Ammon's horn (tissue), 1 donor: ENCODE measurements around the gene GRAMD1B.
A peak's percentile ranks its signal among the peaks of the same experiment; 100 is the strongest.

ENCODE experiments used
- DNase-seq: peaks from one replicate; pipeline ENCODE4 v3.0.0-alpha.2; 2016; ENCODE audit warnings: low spot score

GRAMD1B gene

DNA sequence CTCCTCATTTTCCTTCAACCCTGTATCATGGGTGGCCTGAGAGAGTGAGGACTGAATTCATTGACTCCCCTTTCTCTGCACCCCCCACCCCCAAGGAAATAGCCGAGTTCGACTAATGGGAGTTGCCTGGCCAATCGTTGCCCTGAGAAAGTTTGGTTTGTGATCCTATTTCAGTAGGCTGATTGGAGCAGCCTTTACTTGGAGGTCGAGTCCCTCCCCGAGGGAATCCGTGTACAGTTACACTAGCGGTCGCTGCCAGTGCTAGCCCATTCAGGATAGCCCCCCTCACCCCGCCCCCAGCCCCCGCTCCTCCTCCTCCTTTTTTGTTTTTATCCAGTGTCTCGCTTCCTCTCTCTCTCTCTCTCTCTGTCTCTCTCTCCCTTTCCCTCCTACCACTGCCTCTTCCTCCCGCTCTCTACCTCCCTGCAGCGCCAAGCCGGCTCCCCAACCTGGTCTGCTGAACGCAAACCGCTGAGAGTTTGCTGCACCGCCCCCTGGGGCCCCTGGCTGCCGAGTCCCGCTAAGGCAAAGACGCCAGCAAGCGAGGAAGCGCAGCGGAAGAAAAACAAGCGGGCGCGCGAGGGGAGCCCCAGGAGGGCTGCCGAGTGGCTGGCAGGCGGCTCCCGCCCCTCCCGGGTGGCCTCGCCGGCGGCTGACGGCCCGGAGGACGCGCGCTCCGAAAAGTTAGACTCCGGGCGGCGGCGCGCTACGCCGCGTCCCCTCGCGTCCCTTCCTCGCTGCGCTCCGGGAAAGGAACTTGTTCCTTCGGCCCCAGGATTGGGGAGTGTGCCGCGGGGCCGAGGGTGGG lies at the start of gene GRAMD1B:
TSS of gene GRAMD1B (plus strand) at position 357 of the 808 bp plus-strand sequence. CDS start 524 bp downstream, outside the sequence.
- DNase-seq: peak; percentile 25

- no peak for DNase-seq
Observed at GRCh38 chr11:123381149-123381548, 48.9 kb upstream of the GRAMD1B start.

GRCh38 chr11:123381817-123382554 lies 48.1 kb upstream of the GRAMD1B start:
- no peak for DNase-seq

GRCh38 chr11:123382555-123383074 lies 47.5 kb upstream of the GRAMD1B start:
- DNase-seq: no peak

DNA sequence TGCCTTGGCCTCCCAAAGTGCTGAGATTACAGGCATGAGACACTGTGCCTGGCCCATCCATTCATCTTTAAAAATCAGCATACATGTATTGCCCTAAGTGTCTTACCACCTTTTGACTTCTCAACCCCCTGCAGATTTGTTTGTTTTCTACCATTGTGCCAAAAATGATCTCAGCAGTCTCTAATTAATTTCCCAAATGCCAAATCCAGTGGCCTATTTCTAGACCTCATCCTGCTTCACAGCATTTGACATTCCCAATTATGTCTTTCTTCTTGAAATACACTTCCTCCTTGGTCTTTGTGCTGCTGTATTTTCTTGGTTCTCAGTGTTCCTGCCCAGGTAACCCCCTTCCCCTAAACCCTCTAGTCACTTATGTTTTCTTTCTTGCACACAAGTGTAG lies 46.0 kb upstream of the GRAMD1B start:
- no peak for DNase-seq

DNA sequence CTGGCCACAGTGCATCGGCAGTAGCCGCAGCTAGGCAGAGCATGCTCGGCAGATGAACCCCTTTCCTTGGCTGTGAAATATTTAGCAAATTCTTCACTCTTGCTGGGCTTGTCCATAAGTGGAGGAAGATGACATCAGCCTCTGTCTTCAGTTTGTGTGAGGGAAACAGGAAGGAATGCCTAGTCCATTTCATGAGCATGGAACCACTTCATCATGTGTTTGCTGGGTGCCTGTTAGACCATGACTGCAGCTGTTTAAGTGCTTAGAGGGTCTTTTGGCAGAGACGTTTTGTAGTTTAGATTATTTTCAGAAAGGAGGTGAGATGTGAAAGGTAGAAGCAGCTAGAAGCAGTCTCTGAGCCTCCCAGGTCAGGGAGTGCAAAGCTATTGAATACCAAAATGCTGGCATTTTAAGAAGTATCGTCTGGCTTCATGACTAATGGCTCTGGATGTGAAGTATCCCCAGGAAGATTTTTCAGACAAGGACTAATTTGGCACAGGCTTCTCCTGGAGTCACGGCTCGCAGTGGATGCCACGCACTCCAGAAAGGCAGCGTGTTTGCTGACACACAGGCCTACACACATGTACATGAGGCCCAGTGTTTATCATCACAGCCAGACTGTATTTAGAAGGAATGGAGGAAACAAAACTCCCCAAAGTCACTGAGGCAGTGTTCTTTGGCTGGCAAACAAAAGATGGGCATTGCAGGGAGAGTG lies 43.1 kb upstream of the GRAMD1B start:
- no peak for DNase-seq

- DNase-seq: no peak
Observed at GRCh38 chr11:123388640-123389039, 41.4 kb upstream of the GRAMD1B start.

GRCh38 chr11:123390146-123390545 lies 39.9 kb upstream of the GRAMD1B start:
- DNase-seq: no peak

DNA sequence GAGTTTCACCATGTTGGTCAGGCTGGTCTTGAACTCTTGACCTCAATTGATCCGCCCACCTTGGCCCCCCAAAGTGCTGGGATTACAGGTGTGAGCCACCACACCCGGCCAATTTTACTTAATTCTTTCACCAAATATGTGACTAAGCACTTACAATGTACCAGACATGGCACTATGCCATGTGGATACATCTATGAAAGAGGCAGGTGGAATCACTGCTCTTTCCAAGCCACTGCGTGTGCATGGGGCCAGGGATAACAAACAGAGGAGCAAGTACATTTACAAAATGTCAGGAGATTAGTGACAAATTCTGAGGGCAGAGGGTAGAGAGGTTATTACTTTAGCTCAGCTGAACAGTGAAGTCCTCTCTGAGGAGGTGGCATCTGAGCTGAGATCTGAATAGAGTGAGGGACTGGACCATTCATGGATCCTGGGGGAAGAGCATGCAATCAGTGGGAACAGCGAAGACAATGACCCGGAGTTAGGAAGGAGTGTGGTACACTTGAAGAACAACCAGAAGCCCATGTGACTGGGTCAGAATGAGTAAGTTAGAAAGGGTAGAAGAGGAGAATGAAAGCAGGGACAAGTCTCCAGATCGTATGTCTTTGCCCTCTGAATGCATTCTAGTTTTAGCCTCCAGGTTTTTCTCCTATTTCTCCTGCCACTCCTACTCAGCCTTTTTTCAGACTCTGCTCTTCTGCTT lies 38.3 kb upstream of the GRAMD1B start:
- DNase-seq: no peak

DNA sequence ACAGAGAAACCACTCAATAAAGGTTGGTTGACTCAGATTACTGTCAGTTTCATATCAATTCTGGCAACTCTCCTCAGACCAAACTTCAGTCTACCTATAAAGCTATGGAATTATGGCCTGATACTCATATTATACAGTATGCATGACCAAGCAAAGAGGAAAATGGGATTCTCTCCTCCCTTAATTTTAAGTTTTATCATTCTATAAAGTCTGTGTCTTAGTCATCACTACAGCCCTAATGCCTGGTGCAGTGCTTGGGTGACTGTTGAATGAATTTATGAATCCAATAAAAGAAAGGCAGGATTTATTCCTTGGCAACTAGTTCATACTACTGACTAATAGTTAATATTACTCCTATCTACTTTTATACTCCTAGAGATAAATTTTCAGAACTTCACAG lies 37.6 kb upstream of the GRAMD1B start:
- no peak for DNase-seq

- no peak for DNase-seq
Observed at GRCh38 chr11:123392844-123393243, 37.2 kb upstream of the GRAMD1B start.

- no peak for DNase-seq
Observed at GRCh38 chr11:123393312-123393927, 36.6 kb upstream of the GRAMD1B start.

GRCh38 chr11:123404676-123405075 lies 25.4 kb upstream of the GRAMD1B start:
- no peak for DNase-seq

- DNase-seq: no peak
Observed at GRCh38 chr11:123405123-123405592, 24.9 kb upstream of the GRAMD1B start.

- DNase-seq: no peak
Observed at GRCh38 chr11:123406441-123407129, 23.5 kb upstream of the GRAMD1B start.

GRCh38 chr11:123407130-123407995 lies 22.7 kb upstream of the GRAMD1B start:
- peak; percentile 63 for DNase-seq

DNA sequence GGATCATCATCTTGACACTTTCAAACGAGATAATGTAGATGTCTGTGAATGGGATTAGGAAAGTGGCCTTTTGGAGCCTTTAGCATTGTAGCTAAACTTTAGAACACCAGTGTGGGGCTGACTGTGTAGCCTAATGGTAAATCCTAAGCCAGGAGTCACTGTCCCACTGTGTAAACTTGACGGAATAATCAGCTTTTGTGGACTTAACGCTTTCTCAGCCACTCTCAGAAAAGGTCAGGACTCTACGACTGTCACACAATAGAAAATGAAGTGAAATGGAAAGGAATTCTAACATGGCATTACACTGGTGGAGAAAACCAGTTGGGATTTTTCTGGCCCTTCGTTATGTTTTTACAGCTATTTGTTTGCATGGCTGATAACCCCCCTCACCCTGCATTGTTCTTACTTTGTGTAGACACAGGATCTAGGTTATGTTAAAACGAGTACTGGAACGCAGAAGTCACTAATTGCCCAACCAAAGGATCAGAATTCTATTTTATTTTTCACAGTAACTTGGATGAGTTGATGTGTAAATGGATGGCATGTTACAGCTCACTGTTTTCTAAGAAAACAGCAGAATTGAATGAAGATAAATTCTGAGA lies 22.0 kb upstream of the GRAMD1B start:
- no peak for DNase-seq

DNA sequence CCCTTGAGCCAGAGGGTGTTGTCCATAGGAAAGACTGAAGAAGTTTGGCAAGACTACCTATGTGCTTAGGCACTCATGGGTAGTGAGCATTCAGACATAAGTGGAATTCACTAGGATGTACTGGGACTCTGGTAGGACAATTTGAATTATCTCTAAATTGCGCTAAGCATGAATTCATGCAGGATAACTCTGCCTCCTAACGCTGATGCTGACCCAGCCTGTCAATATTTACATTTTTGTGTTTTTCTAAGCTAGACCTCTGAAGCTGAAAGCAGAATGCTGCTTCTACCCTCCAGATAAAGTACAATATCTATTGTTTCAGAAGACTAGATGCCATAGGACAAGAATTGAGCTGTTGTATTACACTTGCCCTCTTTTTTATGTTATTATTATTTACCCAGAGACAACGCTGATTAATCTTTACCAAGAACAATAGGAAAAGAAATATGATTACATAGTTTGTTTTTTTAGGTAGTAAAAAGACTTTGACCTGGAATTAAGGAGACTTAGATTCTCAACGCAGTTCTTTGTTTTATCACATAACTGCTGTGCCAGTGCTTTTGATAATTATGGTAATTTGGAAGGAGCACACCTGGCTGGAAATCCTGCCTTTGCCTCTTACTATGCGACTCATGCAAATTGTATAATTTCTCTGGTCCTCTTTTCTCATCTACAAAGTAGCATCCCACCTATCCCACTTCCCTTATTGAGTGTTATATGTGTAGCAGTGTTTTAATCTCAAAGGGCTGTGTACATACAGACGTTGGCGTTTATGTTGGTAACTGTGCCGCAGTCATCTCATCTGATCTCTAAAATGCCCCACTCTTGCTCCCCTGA lies 21.2 kb upstream of the GRAMD1B start:
- no peak for DNase-seq
